ENCODE data around the gene C1orf50. TPM values are rescaled to one million over a fixed set of nuclear protein-coding genes. Genes with fewer than 3 reads are reported as not detected.
"Not testable (repeated sequence)": the region's sequence is repeated elsewhere in the genome, so short reads cannot be mapped to it uniquely, and the experiment has no call there.

The C1orf50 gene
- total RNA-seq, 1 donor from 2014 or later, result 6.1 TPM

DNA sequence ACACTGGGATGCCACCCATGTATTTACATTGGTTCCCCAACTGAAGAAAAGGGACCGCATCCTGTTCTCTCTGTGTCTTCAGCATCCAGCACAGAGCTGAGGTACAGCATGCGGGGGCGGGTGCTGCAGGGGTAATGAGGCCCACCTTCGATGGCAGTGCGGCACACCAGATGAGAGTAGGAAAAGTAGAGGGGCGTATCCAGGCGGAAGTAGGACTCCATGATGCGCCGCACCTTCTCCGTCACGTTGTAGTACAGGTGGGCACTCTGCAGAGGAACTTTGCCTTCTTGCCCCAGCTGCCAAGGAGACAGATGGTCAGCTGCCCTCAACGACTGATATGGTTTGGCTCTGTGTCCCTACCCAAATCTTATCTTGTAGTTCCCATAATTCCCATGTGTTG lies 17.0 kb upstream of the C1orf50 start:
- H3K4me1 ChIP-seq, result no peaks in the 10 kb centered on the region
- peak; percentile 34 for DNase-seq
- H3K27me3 ChIP-seq, result no peaks in the 10 kb centered on the region
- intact Hi-C loops (cut with DNase I), result no loop called here
- no peaks in the 10 kb centered on the region for H3K9me3 ChIP-seq
- peaks cover 68% of the 10 kb centered on the region for H3K36me3 ChIP-seq
- no peak overlapping the region for H3K4me3 ChIP-seq
- TF ChIP-seq, protein P1, sequence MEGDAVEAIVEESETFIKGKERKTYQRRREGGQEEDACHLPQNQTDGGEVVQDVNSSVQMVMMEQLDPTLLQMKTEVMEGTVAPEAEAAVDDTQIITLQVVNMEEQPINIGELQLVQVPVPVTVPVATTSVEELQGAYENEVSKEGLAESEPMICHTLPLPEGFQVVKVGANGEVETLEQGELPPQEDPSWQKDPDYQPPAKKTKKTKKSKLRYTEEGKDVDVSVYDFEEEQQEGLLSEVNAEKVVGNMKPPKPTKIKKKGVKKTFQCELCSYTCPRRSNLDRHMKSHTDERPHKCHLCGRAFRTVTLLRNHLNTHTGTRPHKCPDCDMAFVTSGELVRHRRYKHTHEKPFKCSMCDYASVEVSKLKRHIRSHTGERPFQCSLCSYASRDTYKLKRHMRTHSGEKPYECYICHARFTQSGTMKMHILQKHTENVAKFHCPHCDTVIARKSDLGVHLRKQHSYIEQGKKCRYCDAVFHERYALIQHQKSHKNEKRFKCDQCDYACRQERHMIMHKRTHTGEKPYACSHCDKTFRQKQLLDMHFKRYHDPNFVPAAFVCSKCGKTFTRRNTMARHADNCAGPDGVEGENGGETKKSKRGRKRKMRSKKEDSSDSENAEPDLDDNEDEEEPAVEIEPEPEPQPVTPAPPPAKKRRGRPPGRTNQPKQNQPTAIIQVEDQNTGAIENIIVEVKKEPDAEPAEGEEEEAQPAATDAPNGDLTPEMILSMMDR (IDR thresholded peaks at IDR 0.05), result no peak
- no peak overlapping the region for H3K27ac ChIP-seq
- no peak for ATAC-seq

DNA sequence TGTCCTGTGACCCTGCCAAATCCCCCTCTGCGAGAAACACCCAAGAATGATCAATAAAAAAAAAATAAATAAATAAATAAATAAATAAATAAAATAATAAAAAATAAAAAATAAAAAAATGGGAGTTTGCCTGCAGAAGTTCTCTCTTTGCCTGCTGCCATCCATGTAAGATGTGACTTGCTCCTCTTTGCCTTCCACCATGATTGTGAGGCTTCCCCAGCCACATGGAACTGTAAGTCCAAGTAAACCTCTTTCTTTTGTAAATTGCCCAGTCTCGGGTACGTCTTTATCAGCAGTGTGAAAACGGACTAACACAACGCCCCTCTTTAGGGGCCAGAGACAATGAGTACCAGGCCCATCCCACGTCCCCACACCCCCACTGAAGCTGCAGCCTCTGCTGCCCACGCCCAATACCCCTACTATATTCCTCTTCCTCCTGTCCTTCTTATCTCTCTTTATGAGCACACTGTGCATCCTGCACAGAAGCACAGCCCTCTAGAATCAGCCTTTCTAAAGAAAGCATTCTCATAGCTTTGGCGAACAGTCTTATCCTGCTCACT lies 15.5 kb upstream of the C1orf50 start:
- ATAC-seq; H3K4me1 ChIP-seq; intact Hi-C loops (cut with DNase I); DNase-seq; H3K27ac ChIP-seq; H3K9me3 ChIP-seq; H3K27me3 ChIP-seq; H3K4me3 ChIP-seq: not testable (repeated sequence)
- peaks cover 76% of the 10 kb centered on the region for H3K36me3 ChIP-seq

DNA sequence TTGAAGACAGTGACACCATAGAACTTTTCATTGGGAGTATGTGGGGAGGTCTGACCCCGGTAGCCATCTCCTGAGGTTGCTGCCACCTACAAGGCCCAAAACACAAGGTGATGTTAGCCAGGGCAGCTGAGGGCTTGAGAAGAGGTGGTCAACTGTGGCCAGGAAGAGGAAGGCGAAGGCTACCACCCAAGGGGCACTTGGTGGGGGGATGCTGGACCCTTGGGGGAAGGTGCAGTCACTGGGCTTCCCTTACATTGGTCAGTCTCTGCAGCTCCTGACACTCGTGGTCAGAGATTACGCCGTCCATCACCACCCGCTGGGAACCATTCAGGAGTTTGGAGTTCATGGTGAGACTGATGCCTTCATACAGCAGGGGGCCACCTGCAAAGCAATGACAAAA lies 14.8 kb upstream of the C1orf50 start:
- Histone ChIP-seq H3K36me3 (peaks cover 79% of the 10 kb centered on the region), H3K4me3 (no peak overlapping the region), H3K27me3 (no peaks in the 10 kb centered on the region), H3K9me3 (no peaks in the 10 kb centered on the region), H3K27ac (no peak overlapping the region), H3K4me1 (no peaks in the 10 kb centered on the region)
- TF ChIP-seq, protein P1 (IDR thresholded peaks at IDR 0.05), result no peak
- ATAC-seq (no peak), DNase-seq (no peak)
- intact Hi-C loops (cut with DNase I), result no loop called here

DNA sequence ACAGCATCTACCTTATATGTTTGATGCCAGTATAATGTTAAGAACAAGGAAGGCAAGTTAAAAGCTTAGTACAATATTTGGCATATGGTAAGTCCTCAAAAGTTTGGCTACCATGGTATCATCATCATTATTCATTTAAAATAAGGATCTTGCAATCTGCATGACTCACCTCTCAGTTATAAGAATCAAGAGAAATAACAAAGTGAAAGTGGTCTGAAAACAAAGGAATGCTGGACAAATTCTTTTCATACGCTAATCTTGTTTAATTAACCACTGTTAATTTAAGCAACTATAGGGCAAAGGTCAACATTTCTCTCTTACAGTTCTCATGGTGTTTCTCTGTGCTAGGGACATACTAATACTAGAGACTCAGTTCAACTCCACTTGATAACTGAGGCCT lies 14.0 kb upstream of the C1orf50 start:
- Histone ChIP-seq H3K36me3 (peaks cover 80% of the 10 kb centered on the region), H3K27me3 (no peaks in the 10 kb centered on the region), H3K4me3 (no peak overlapping the region), H3K27ac (no peak overlapping the region), H3K9me3 (no peaks in the 10 kb centered on the region), H3K4me1 (no peaks in the 10 kb centered on the region)
- ATAC-seq (no peak), DNase-seq (no peak)
- intact Hi-C loops (cut with DNase I), result no loop called here
- TF ChIP-seq, protein P1 (IDR thresholded peaks at IDR 0.05), result no peak

DNA sequence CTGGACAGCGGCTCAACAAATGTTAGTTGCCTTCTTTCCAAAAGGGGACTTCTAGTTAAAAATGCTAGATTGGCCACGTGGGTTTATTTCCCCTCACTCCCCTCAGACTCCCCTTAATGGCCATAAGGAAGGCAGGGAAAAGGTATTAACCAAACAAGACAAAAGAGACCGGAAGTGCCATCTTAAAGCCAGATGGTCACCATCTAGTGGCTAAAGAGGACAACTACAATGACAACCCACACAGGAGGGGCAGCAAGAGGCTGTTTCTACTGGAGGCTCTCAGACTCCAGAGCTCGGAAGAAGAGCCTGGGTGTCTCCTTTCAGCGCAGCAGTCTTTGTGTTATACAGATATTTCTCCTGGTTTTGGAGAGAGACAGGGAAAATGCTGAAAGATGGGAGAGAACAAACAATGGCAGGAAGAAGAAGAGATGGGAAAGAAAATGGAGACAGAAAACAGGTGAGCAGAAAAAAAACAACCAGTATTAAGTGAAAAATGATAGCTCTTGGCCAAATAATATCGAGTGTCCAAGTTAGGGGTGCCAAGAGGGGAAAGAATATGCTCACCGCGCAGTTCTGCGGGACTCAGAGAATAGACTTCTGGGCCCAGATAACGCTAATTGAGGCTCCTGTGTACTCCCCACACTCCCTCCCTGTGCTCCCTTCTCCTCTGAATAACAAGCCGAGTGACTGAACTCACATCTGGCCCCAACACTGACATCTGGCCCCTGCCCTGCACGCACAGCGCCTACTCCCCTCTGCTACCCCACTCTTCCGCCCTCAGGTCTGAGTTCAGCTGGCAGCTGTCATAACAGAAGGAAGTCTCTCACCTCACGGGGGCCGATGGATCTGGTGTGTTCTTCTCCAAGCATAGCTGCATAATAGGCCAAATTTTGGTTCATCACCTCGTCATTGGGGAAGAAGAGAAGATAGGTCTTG lies 9.8 kb upstream of the C1orf50 start:
- H3K4me3 ChIP-seq, result no peak overlapping the region
- peaks cover 87% of the 10 kb centered on the region for H3K36me3 ChIP-seq
- H3K27me3 ChIP-seq, result no peaks in the 10 kb centered on the region
- no peak overlapping the region for H3K27ac ChIP-seq
- no peaks in the 10 kb centered on the region for H3K4me1 ChIP-seq
- DNase-seq (no peak), ATAC-seq (peak; percentile 88)
- no peaks in the 10 kb centered on the region for H3K9me3 ChIP-seq
- intact Hi-C loops (cut with DNase I), result no loop called here
- TF ChIP-seq, protein P1 (IDR thresholded peaks at IDR 0.05), result peak; percentile 64

DNA sequence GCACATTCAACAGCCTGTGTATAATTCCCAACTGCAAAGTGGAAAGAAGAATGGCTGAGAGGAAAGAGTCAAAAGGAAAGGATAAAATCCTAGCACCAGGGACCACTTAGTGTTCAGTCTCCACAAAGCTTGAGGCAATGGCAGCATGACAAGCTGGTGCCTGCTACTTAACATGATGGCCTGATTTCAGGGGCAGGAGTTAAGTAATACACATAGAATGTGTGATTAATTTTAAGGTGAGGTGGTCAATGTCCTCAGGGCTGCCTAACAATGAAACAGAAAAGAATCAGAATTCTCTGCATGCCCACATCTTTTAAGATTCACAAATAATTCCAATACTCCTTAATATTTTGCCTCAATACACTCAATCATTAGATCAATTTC lies 9.2 kb upstream of the C1orf50 start:
- no peak for DNase-seq
- H3K4me3 ChIP-seq, result no peak overlapping the region
- no peaks in the 10 kb centered on the region for H3K4me1 ChIP-seq
- no peak overlapping the region for H3K27ac ChIP-seq
- H3K9me3 ChIP-seq, result no peaks in the 10 kb centered on the region
- intact Hi-C loops (cut with DNase I), result no loop called here
- H3K36me3 ChIP-seq, result peaks cover 81% of the 10 kb centered on the region
- H3K27me3 ChIP-seq, result no peaks in the 10 kb centered on the region
- TF ChIP-seq, protein P1 (IDR thresholded peaks at IDR 0.05), result no peak
- ATAC-seq, result no peak
